Vagina (tissue), 2 donors: ENCODE measurements around the gene CTSA.

Experiments
- POLR2A ChIP-seq, 2 donors: fragments of 450-650 bp; IDR thresholded peaks; one replicate each; pipeline ENCODE4 v1.6.1; 2017; ENCODE audit warnings: antibody characterized with exemption in 2 of 2, mild to moderate bottlenecking in 2 of 2, moderate library complexity in 2 of 2
- POLR2AphosphoS5 ChIP-seq, 2 donors: sonication (generic); formaldehyde crosslinking; IDR thresholded peaks; one replicate each; pipeline ENCODE4 v1.9.0; 2017; ENCODE audit warnings: antibody characterized with exemption in 2 of 2, mild to moderate bottlenecking in 2 of 2, low read depth in 1 of 2; ENCODE audit not compliant: insufficient read depth in 1 of 2
- TF ChIP-seq, protein P1 (sequence below), 3 experiments: fragments of 450-650 bp in 2 of 3; fragments of 200-600 bp in 1 of 3; sonication (generic) in 1 of 3; IDR thresholded peaks; one replicate each; pipeline ENCODE4 v1.5.1; 2017 to 2019; ENCODE audit warnings: antibody characterized with exemption in 3 of 3, mild to moderate bottlenecking in 2 of 3, moderate library complexity in 2 of 3

DNA sequence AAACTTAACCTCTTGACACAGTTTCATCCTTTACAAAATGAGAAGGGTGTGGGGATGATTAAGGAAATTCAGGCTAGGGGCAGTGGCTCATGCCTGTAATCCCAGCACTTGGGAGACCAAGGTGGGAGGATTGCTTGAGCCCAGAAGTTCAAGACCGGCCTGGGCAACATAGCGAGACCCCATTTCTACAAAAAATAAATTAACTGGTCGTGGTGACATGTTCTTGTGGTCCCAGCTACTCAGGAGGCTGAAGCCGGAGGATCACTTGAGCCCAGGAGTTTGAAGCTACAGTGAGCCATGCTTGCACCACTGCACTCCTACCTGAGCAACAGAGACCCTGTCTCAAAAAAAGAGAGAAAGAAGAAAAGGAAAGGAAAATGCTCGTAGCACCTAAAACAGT lies 24.7 kb upstream of the CTSA start:
- TF ChIP-seq, protein P1, sequence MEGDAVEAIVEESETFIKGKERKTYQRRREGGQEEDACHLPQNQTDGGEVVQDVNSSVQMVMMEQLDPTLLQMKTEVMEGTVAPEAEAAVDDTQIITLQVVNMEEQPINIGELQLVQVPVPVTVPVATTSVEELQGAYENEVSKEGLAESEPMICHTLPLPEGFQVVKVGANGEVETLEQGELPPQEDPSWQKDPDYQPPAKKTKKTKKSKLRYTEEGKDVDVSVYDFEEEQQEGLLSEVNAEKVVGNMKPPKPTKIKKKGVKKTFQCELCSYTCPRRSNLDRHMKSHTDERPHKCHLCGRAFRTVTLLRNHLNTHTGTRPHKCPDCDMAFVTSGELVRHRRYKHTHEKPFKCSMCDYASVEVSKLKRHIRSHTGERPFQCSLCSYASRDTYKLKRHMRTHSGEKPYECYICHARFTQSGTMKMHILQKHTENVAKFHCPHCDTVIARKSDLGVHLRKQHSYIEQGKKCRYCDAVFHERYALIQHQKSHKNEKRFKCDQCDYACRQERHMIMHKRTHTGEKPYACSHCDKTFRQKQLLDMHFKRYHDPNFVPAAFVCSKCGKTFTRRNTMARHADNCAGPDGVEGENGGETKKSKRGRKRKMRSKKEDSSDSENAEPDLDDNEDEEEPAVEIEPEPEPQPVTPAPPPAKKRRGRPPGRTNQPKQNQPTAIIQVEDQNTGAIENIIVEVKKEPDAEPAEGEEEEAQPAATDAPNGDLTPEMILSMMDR (IDR thresholded peaks at IDR 0.05) = no peak
- TF ChIP-seq POLR2AphosphoS5 (IDR thresholded peaks at IDR 0.05; ENCODE audit: insufficient read depth in 1 of 2, low read depth in 1 of 2) = no peak
- TF ChIP-seq POLR2A (IDR thresholded peaks at IDR 0.05) = no peak
